H54 (cell line): ENCODE measurements around the gene NEURL3.

Experiments
- DNase-seq: peaks from one replicate; pipeline ENCODE4 v3.0.0; 2011; ENCODE audit warnings: low spot score, mixed read lengths; ENCODE audit not compliant: insufficient read length
- FAIRE-seq: peaks from 3 replicates; lab custom pipeline; 2011; peaks lifted over from hg19 to GRCh38; lab: Jason Lieb, UNC
- POLR2A ChIP-seq: IDR thresholded peaks from 2 replicates; pipeline ENCODE4 v1.6.1; 2011; ENCODE audit warnings: low read depth, mild to moderate bottlenecking, low read length

Gene NEURL3

GRCh38 chr2:96526615-96527285 is 21.6 kb upstream of the NEURL3 start:
- FAIRE-seq (no peak), DNase-seq (no peak)
- no peak for TF ChIP-seq POLR2A

- DNase-seq (no peak), FAIRE-seq (no peak)
- TF ChIP-seq POLR2A = no peak
Observed at GRCh38 chr2:96526101-96526591, 21.0 kb upstream of the NEURL3 start.

- FAIRE-seq = no peak
- DNase-seq = no peak
- TF ChIP-seq POLR2A = no peak
Observed at GRCh38 chr2:96525211-96525507, 20.0 kb upstream of the NEURL3 start.

- TF ChIP-seq POLR2A = no peak
- no peak for DNase-seq
- no peak for FAIRE-seq
Observed at GRCh38 chr2:96524482-96525210, 19.5 kb upstream of the NEURL3 start.

DNA sequence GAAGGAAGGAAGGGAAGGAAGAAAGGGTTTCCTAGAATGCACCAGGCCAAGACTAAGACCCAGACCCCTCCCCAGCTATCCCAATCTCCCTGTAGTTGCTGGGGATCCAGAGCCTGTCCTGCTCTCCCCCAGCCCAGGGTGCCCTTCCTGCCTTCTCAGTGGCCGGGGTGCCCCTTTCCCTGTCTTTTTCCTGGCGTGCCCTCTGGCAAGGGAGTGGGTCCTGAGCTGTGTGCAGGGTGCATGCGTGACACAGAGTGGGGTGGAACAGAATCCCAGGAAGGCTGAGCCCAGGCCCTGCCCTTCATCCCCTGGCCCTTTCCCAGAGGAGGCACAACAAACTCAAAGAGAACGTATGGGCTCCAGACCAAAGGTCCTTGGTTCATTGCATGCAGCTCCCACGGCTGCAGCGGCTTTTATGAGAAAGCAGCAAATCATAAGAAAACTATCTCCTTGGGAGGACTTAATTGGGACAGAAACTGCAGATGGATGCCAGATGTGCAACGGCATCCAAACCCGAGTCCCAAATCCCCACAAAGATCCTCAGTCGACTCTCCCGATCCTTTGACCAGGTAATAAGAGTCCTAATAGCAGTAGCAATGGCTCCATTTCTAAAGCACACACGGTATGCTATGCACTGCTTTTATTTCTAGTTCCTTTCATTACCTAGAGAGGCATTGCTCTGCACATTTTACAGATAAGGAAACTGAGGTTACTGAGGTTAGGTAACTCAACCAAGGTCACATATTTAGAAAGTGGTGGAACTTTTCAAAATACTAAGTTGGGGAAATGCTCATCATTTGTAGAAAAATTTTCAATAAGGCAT is 18.7 kb upstream of the NEURL3 start:
- no peak for DNase-seq
- FAIRE-seq = no peak
- TF ChIP-seq POLR2A = no peak

DNA sequence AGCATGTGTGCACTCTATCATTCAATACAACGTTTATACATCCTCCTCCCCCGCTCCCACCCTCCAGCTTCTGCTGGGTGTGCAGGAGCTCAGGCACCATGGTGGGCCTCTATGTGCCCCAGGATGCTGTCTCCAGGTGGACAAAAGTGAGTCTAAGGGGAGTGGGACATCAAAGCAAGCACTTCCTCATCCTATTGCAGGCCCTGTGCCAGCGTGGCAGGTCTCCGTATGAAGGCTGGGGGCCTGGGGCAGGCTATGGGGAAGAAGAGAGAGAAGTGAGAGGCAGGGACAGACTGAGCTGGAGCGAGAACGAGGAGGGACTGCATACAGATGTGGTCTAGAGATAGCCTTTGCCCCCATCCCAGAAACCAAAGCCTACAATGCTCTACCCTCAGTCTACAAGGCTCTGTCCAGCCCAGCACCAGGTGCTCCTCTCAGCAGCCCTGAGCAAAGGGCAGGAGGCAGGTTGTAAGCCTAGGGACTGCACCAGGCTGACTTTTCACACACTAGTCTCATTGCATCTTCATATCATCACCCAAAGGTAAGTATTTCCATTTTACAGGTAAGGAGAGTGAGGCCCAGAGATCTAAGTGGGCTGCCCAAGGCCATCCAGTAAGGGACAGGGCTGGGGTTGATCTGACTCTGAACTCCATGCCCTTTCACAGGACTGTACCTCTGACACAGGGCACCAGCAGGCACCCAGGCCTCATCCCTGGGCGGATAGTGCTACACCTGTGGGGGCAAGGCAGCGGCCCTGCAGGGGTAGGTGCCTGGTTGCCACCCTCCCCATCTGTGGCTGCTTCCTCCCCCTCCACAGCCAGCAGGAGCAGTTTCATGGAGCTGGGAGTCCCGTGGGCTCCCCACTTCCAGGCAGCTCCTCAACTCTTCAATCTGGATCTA is 17.4 kb upstream of the NEURL3 start:
- DNase-seq (no peak), FAIRE-seq (no peak)
- TF ChIP-seq POLR2A = no peak

- FAIRE-seq (no peak), DNase-seq (no peak)
- TF ChIP-seq POLR2A = no peak
Observed at GRCh38 chr2:96521219-96521618, 16.1 kb upstream of the NEURL3 start.

DNA sequence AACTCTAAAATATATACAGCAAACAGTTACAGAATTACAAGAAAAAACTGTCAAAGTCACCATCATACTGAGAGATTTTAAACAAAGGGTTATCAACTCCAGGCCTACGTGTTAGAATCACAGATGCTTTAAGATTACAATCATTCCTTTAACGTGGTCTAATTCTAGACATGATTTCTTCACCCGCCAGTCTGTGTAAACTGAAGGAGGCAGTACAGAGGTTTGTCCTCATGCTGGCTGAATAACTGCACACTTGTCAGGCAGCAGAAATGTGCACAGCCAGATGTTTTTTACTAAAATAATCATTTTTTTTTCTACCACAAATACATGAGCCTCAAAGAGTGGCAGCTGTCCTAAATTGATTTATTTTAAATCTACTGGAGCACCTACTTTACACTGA is 15.5 kb upstream of the NEURL3 start:
- no peak for DNase-seq
- no peak for FAIRE-seq

GRCh38 chr2:96520231-96520630 is 15.1 kb upstream of the NEURL3 start:
- FAIRE-seq (no peak), DNase-seq (no peak)
- TF ChIP-seq POLR2A = no peak

More for the DNA sequence above, 15.5 kb upstream of the NEURL3 start:
- no peak for TF ChIP-seq POLR2A

- no peak for FAIRE-seq
- no peak for TF ChIP-seq POLR2A
- DNase-seq = no peak
Observed at GRCh38 chr2:96517079-96517478, 11.9 kb upstream of the NEURL3 start.

DNA sequence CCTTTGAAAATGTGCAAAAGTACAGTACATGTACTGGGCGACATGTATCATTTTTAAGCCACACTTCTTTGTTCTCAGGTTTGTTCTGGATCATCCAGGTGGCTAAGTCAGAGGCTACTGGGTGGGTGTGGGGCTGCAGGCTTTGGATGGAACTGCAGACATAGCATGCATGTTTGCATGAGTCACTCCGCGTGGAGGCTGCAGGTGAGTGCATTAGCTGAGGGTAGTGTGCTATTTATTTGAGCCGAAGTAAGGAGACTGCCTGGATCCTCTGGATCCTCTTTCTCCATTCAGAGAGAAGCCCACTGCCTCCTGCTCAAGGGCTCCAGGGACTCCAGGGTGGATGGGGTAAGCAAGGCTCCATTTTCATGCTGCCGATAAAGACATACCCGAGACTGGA is 9.4 kb upstream of the NEURL3 start:
- DNase-seq (no peak), FAIRE-seq (no peak)
- no peak for TF ChIP-seq POLR2A

DNA sequence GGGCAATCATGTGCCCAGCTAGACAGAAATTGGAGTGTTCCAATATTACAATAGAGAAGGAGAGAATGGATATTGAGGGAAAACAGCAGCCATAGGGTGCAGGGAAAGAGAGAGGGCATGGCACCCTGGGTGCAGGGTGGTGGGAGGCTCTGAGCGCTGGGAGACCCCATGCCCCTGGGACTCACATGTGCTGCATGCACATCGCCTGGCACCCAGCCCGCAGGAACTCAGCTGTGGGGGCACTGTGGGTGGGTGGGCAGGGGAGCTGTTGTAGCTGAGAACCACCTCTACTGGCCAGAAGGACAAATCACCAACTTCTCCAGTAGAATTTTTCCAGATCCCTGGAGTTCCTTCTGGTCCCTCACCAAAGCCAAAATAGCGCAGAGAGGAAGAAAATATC is 7.2 kb upstream of the NEURL3 start:
- no peak for FAIRE-seq

GRCh38 chr2:96511851-96512250 is 6.7 kb upstream of the NEURL3 start:
- no peak for TF ChIP-seq POLR2A
- no peak for DNase-seq
- FAIRE-seq = no peak

More for the DNA sequence above, 7.2 kb upstream of the NEURL3 start:
- no peak for DNase-seq
- no peak for TF ChIP-seq POLR2A
